ENCODE measurements around the gene ELAVL3.

ELAVL3 gene

GRCh38 chr19:11418549-11419506, 62.0 kb downstream of the ELAVL3 start, which contains the start of gene RGL3:
Gene RGL3, minus strand, starts transcription at chr19:11419314. Its CDS starts 36 bp downstream, at chr19:11419278.
- peaks cover 4% of the 10 kb centered on the region for H3K79me2 ChIP-seq
- no peaks in the 10 kb centered on the region for H3K9me3 ChIP-seq (ENCODE audit: control insufficient read depth, low read length)
- H3K4me2 ChIP-seq (ENCODE audit: low read length) = peak within 1 kb of the TSS; percentile 71
- H3K9ac ChIP-seq = peak within 1 kb of the TSS; percentile 92
- H2AFZ ChIP-seq = peak within 1 kb of the TSS; percentile 93
- peak within 1 kb of the TSS; percentile 77 for H3K4me3 ChIP-seq (ENCODE audit: low read depth, low read length)
- no peaks in the 10 kb centered on the region for H3K36me3 ChIP-seq (ENCODE audit: control insufficient read depth, insufficient read depth, low read length)
- H3K4me1 ChIP-seq = peaks cover 19% of the 10 kb centered on the region
- H3K27me3 ChIP-seq (ENCODE audit: control insufficient read depth, insufficient read depth, low read length) = no peaks in the 10 kb centered on the region
- H3K27ac ChIP-seq = peak within 1 kb of the TSS; percentile 97
- peak; percentile 34 for TF ChIP-seq CTCF (IDR thresholded peaks at IDR 0.05)

GRCh38 chr19:11418094-11418548, 62.7 kb downstream of the ELAVL3 start:
- TF ChIP-seq CTCF (IDR thresholded peaks at IDR 0.05) = no peak

DNA sequence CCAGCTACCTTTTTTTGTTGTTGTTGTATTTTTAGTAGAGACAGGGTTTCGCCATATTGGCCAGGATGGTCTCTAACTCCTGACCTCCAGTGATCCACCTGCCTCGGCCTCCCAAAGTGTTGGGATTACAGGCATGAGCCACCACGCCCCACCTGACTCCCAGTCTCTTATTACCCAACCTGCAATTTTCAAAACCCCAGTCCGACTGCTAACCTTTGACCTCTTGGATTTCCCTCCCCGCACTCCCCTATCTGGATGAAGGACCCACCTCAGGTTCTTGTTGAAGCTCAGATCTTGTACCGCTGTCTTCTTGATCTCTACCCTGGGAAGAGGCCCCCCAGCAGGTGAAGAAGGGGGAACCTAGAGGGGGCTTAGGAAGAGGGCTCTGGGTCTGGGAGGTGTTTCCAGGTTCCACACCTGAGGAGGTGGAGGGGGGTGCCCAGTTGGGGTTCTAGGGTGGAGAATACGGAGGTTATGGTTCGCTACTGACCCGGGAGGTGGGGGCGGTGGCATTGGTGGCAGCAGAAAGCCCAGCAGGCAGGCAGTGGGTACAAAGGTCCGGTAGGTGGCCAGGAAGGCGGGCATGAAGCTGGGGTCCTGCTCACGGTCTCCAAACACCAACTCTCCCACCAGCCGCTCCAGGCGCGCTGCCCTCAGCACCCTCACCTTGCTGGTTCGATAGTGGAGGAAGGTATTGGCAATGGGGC, 64.3 kb downstream of the ELAVL3 start:
- Histone ChIP-seq H3K27me3 (ENCODE audit: control insufficient read depth, insufficient read depth, low read length) (no peaks in the 10 kb centered on the region), H3K27ac (no peak overlapping the region)

More at GRCh38 chr19:11418094-11418548, 62.7 kb downstream of the ELAVL3 start:
- peak overlapping the region; percentile 97 for H3K27ac ChIP-seq
- H3K4me3 ChIP-seq (ENCODE audit: low read depth, low read length) = peak overlapping the region; percentile 77
- H3K4me1 ChIP-seq = peaks cover 15% of the 10 kb centered on the region
- peaks cover 4% of the 10 kb centered on the region for H3K79me2 ChIP-seq
- peak overlapping the region; percentile 71 for H3K4me2 ChIP-seq (ENCODE audit: low read length)
- peak overlapping the region; percentile 92 for H3K9ac ChIP-seq
- H2AFZ ChIP-seq = peak overlapping the region; percentile 93
- H3K9me3 ChIP-seq (ENCODE audit: control insufficient read depth, low read length) = no peaks in the 10 kb centered on the region
- no peaks in the 10 kb centered on the region for H3K27me3 ChIP-seq (ENCODE audit: control insufficient read depth, insufficient read depth, low read length)
- H3K36me3 ChIP-seq (ENCODE audit: control insufficient read depth, insufficient read depth, low read length) = no peaks in the 10 kb centered on the region

GRCh38 chr19:11414544-11414943, 66.3 kb downstream of the ELAVL3 start:
- Histone ChIP-seq H3K4me2 (ENCODE audit: low read length) (no peak overlapping the region), H3K27ac (no peak overlapping the region), H3K27me3 (ENCODE audit: control insufficient read depth, insufficient read depth, low read length) (no peaks in the 10 kb centered on the region), H3K79me2 (peaks cover 4% of the 10 kb centered on the region), H2AFZ (no peak overlapping the region), H3K9ac (no peak overlapping the region), H3K36me3 (ENCODE audit: control insufficient read depth, insufficient read depth, low read length) (no peaks in the 10 kb centered on the region), H3K4me3 (ENCODE audit: low read depth, low read length) (no peak overlapping the region), H3K9me3 (ENCODE audit: control insufficient read depth, low read length) (no peaks in the 10 kb centered on the region), H3K4me1 (no peaks in the 10 kb centered on the region)
- no peak for TF ChIP-seq CTCF (IDR thresholded peaks at IDR 0.05)

More for the DNA sequence above, 64.3 kb downstream of the ELAVL3 start:
- H3K4me3 ChIP-seq (ENCODE audit: low read depth, low read length) = no peak overlapping the region
- no peaks in the 10 kb centered on the region for H3K9me3 ChIP-seq (ENCODE audit: control insufficient read depth, low read length)
- H3K4me1 ChIP-seq = peaks cover 11% of the 10 kb centered on the region
- peaks cover 4% of the 10 kb centered on the region for H3K79me2 ChIP-seq
- TF ChIP-seq CTCF (IDR thresholded peaks at IDR 0.05) = no peak
- no peak overlapping the region for H3K9ac ChIP-seq
- no peak overlapping the region for H3K4me2 ChIP-seq (ENCODE audit: low read length)
- no peaks in the 10 kb centered on the region for H3K36me3 ChIP-seq (ENCODE audit: control insufficient read depth, insufficient read depth, low read length)
- H2AFZ ChIP-seq = no peak overlapping the region

All from parathyroid adenoma (tissue), 2 donors.